Hepatocyte (in vitro differentiated cells): ENCODE results near the gene ZSWIM3.

ENCODE experiments used
- CTCF ChIP-seq: fragments of 200-600 bp; sonication (generic); IDR thresholded peaks from 2 replicates; pipeline ENCODE4 v1.5.1; 2016; ENCODE audit warnings: antibody characterized with exemption, mild to moderate bottlenecking; ENCODE audit not compliant: poor library complexity
- EZH2 ChIP-seq: fragments of 200-600 bp; sonication (generic); IDR thresholded peaks from 2 replicates; pipeline ENCODE4 v1.6.1; 2016; ENCODE audit warnings: antibody characterized with exemption, mild to moderate bottlenecking, borderline replicate concordance
- EZH2phosphoT487 ChIP-seq: fragments of 200-600 bp; sonication (generic); IDR thresholded peaks from one replicate; pipeline ENCODE4 v1.6.1; 2018; ENCODE audit warnings: antibody characterized with exemption, mild to moderate bottlenecking, low read depth, moderate library complexity; ENCODE audit not compliant: unreplicated experiment, severe bottlenecking

- TF ChIP-seq CTCF, result no peak
- no peak for TF ChIP-seq EZH2phosphoT487
- no peak for TF ChIP-seq EZH2
Measured at GRCh38 chr20:45840700-45841198, 16.7 kb upstream of the ZSWIM3 start.
